SK-N-MC (cell line): ENCODE results near the gene COTL1.

Source experiments
- EZH2 ChIP-seq: fragments of 200-600 bp; sonication (generic); IDR thresholded peaks from one replicate; pipeline ENCODE4 v1.6.1; 2017; ENCODE audit warnings: antibody characterized with exemption
- POLR2AphosphoS5 ChIP-seq: IDR thresholded peaks from 2 replicates; pipeline ENCODE4 v1.6.1; 2012; ENCODE audit warnings: mild to moderate bottlenecking, low read depth, low read length, borderline replicate concordance

GRCh38 chr16:84643180-84643583, 25.3 kb upstream of the COTL1 start:
- TF ChIP-seq POLR2AphosphoS5: no peak
- TF ChIP-seq EZH2: no peak
